ENCODE data around the gene SNRNP35.
"Not testable (repeated sequence)": the region's sequence is repeated elsewhere in the genome, so short reads cannot be mapped to it uniquely, and the experiment has no call there.

SNRNP35 gene

GRCh38 chr12:123445388-123446332 lies 12.3 kb upstream of the SNRNP35 start:
- DNase-seq (ENCODE audit: low read depth), result no peak

DNA sequence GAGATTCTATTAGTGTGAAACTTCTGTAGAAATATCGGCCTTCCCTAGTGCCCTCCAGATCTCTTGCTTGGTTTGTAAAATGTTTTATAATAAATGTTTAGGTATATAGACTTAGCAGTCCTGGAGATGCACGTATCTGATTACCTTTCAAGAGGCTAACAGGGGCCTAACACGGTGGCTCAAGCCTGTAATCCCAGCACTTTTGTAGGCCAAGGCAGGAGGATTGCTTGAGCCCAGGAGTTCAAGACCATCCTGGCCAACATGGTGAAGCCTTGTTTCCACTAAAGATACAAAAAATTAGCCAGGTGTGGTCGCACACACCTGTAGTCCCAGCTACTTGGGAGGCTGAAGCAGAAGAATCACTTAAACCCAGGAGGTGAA lies 11.6 kb upstream of the SNRNP35 start:
- no peak for DNase-seq (ENCODE audit: low read depth)
- H3K4me3 ChIP-seq (ENCODE audit: low read depth, low read length), result no peak overlapping the region

More at GRCh38 chr12:123445388-123446332, 12.3 kb upstream of the SNRNP35 start:
- H3K4me3 ChIP-seq (ENCODE audit: low read depth, low read length), result no peak overlapping the region

- H3K4me3 ChIP-seq (ENCODE audit: low read depth, low read length), result no peak overlapping the region
- no peak for DNase-seq (ENCODE audit: low read depth)
These were observed 8.6 kb upstream of the SNRNP35 start for GRCh38 chr12:123449249-123449733.

DNA sequence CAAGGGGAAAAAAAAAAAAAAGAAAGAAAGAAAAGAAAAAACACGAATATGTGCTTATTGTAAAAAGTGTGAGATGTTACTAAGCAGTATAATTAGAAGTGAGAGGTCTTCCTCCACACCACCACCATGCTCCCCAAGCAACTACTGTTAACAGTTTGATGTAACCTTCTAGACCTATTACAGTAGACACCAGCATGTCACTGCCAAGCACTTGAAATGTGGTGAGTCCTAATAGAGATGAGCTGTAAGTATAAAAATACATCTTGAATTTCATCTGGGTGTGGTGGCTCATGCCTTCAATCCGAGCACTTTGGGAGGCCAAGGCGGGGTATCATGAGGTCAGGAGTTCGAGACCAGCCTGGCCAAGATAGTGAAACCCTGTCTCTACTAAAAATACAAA lies 8.1 kb upstream of the SNRNP35 start:
- H3K4me3 ChIP-seq (ENCODE audit: low read depth, low read length), result no peak overlapping the region
- DNase-seq (ENCODE audit: low read depth), result no peak

- no peak for DNase-seq (ENCODE audit: low read depth)
These were observed 7.3 kb upstream of the SNRNP35 start for GRCh38 chr12:123450636-123451035.

GRCh38 chr12:123452276-123452550 lies 5.7 kb upstream of the SNRNP35 start:
- not testable (repeated sequence) for DNase-seq (ENCODE audit: low read depth); H3K4me3 ChIP-seq (ENCODE audit: low read depth, low read length)

More at GRCh38 chr12:123450636-123451035, 7.3 kb upstream of the SNRNP35 start:
- no peak overlapping the region for H3K4me3 ChIP-seq (ENCODE audit: low read depth, low read length)

GRCh38 chr12:123453165-123453564 lies 4.8 kb upstream of the SNRNP35 start:
- no peak for DNase-seq (ENCODE audit: low read depth)
- H3K4me3 ChIP-seq (ENCODE audit: low read depth, low read length), result no peak overlapping the region

GRCh38 chr12:123463174-123463573 lies 5.2 kb downstream of the SNRNP35 start:
- H3K4me3 ChIP-seq (ENCODE audit: low read depth, low read length), result not testable (repeated sequence)

GRCh38 chr12:123465084-123465483 lies 7.1 kb downstream of the SNRNP35 start:
- no peak overlapping the region for H3K4me3 ChIP-seq (ENCODE audit: low read depth, low read length)
- DNase-seq (ENCODE audit: low read depth), result no peak

More at GRCh38 chr12:123463174-123463573, 5.2 kb downstream of the SNRNP35 start:
- not testable (repeated sequence) for DNase-seq (ENCODE audit: low read depth)

- H3K4me3 ChIP-seq (ENCODE audit: low read depth, low read length), result no peak overlapping the region
- no peak for DNase-seq (ENCODE audit: low read depth)
These were observed 10.8 kb downstream of the SNRNP35 start for GRCh38 chr12:123468786-123469185.

DNA sequence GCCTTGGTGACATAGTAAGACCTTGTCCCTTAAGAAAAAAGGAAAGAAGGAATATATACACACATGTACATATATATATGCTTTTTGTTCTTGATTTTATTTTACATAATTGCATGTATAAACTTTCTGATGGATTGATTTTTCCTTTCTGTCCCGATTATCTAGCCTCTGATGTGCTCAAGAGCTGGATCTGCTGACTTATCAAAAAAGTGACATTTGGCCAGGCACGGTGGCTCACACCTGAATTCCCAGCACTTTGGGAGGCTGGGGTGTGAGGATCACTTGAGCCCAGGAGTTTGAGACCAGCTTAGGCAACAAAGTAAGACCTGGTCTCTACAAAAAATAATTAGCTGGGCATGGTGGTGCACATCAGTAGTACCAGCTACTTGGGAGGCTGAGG lies 12.0 kb downstream of the SNRNP35 start:
- DNase-seq (ENCODE audit: low read depth), result no peak

DNA sequence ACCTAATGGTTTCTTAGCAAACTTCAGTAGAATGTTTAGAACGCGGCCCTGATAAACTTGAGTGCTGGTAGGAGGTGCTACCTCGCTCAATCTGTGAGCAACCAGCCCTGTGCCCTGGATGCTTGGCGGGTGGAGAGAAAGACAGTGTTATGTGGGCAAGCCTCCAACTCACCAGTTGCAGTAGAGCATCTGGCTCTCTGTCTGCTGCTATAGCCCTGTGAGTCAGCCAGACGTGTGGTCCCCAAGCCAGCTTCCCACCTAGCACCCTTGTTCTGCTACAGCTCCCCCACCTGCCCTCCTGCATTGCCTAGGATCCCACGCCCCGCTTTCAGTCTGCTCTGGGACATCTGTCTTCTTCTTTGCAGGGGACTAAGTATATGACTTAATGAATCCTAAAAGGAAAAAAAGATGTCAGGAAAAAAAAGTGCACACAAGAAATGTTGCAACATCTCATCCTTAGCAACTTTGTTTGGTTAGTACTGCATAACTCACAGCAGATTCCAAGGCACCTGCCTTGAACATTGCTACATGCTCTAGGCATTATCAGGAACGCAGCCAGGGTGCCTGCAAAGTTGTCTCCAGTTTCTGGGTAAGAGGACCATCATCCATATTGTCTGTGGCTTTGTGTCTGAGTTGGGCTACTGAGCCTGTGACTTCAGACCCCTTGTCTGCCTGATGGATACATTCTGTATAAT lies 13.6 kb downstream of the SNRNP35 start:
- H3K4me3 ChIP-seq (ENCODE audit: low read depth, low read length), result no peak overlapping the region
- peak; percentile 56 for DNase-seq (ENCODE audit: low read depth)

More for the DNA sequence above, 12.0 kb downstream of the SNRNP35 start:
- no peak overlapping the region for H3K4me3 ChIP-seq (ENCODE audit: low read depth, low read length)

GRCh38 chr12:123472438-123472849 lies 14.5 kb downstream of the SNRNP35 start:
- H3K4me3 ChIP-seq (ENCODE audit: low read depth, low read length), result no peak overlapping the region

DNA sequence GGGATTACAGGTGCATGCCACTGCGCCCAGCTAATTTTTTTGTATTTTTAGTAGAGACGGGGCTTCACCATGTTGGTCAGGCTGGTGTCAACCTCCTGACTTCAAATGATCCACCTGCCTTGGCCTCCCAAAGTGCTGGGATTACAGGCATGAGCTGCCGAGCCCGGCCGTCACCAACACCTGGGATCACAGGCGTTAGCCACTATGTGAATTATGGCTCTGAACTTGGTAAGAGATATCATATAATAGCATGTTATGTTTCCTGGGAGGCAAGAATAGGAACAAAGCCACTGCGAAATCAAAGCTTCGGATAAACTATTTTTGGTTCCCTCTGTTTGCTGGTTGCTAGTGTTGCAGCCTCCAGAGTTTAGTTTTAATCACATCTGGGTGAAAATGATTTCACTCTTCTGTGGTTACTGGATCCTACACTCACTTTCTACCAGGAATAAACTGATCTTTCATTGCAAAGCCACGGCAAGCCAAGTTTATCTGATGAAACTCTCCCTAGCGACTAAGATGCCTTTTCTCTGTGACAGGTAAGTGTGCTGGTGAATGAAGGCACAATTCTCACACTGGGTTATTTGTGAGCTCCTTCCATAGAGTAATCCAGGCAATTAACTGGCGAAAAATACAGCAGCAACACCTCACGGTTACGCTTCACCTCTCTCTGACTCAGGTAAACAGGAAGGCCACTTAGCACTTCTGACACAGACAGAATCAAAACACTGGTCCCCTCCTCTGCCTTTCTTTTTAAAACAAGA lies 16.7 kb downstream of the SNRNP35 start:
- H3K4me3 ChIP-seq (ENCODE audit: low read depth, low read length), result no peak overlapping the region
- DNase-seq (ENCODE audit: low read depth), result no peak

More at GRCh38 chr12:123472438-123472849, 14.5 kb downstream of the SNRNP35 start:
- no peak for DNase-seq (ENCODE audit: low read depth)

DNA sequence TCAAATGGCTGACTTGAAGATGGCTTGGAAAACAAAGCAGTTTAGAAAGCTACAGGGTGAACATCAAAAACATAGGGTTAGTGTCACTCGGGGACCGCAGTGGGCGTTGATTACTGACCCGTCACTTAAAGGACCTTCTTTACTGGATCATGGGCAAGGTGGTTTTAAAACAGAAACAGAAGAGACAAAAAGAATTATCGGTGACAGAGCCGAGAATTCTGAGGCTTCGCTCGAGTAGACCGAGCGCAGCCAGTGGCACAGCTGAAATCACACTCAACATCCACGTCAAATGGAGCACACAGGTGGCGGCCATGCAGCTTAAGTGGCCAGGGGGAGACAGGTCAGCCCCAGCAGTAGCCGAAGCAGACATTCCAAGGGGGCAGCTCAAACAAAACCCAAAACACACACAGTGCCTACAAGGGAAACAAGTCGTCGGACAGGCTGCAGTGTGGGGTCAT lies 17.3 kb downstream of the SNRNP35 start:
- DNase-seq (ENCODE audit: low read depth), result no peak
- no peak overlapping the region for H3K4me3 ChIP-seq (ENCODE audit: low read depth, low read length)

GRCh38 chr12:123478069-123478468 lies 20.1 kb downstream of the SNRNP35 start:
- DNase-seq (ENCODE audit: low read depth), result no peak
- H3K4me3 ChIP-seq (ENCODE audit: low read depth, low read length), result no peak overlapping the region

- DNase-seq (ENCODE audit: low read depth), result no peak
- no peak overlapping the region for H3K4me3 ChIP-seq (ENCODE audit: low read depth, low read length)
These were observed 20.8 kb downstream of the SNRNP35 start for GRCh38 chr12:123478762-123479161.

- DNase-seq (ENCODE audit: low read depth), result no peak
- no peak overlapping the region for H3K4me3 ChIP-seq (ENCODE audit: low read depth, low read length)
These were observed 21.7 kb downstream of the SNRNP35 start for GRCh38 chr12:123479442-123480180.

- H3K4me3 ChIP-seq (ENCODE audit: low read depth, low read length); DNase-seq (ENCODE audit: low read depth): not testable (repeated sequence)
These were observed 23.3 kb downstream of the SNRNP35 start for GRCh38 chr12:123481251-123481650.
